Erythroblast (primary cell): ENCODE measurements around the gene ADARB1.

Experiments
- DNase-seq, 2 experiments: peaks; one replicate each; lab custom pipeline; 2025; lab: John Stamatoyannopoulos, UW
- GATA1 ChIP-seq: IDR thresholded peaks from 2 replicates; pipeline ENCODE4 v1.6.1; 2011; ENCODE audit warnings: low read depth, mild to moderate bottlenecking, control low read depth, low read length, moderate library complexity
- POLR2A ChIP-seq: IDR thresholded peaks from 2 replicates; pipeline ENCODE4 v1.6.1; 2011; ENCODE audit warnings: mild to moderate bottlenecking, low read length

Gene ADARB1

GRCh38 chr21:45158491-45159423 lies 84.4 kb downstream of the ADARB1 start:
- DNase-seq, result no peak
- TF ChIP-seq GATA1 (no peak), POLR2A (no peak)

- no peak for DNase-seq
- TF ChIP-seq GATA1 (no peak), POLR2A (no peak)
Measured at GRCh38 chr21:45160198-45160597, 85.8 kb downstream of the ADARB1 start.

GRCh38 chr21:45161038-45161945 lies 86.9 kb downstream of the ADARB1 start:
- DNase-seq, result no peak
- TF ChIP-seq POLR2A, result no peak
- TF ChIP-seq GATA1, result no peak

- TF ChIP-seq GATA1 (no peak), POLR2A (no peak)
- no peak for DNase-seq
Measured at GRCh38 chr21:45162115-45162514, 87.7 kb downstream of the ADARB1 start.

- DNase-seq, result no peak
- TF ChIP-seq POLR2A (no peak), GATA1 (no peak)
Measured at GRCh38 chr21:45162809-45163208, 88.4 kb downstream of the ADARB1 start.

GRCh38 chr21:45163413-45164123 lies 89.2 kb downstream of the ADARB1 start:
- no peak for DNase-seq
- TF ChIP-seq GATA1, result no peak
- TF ChIP-seq POLR2A, result no peak

GRCh38 chr21:45164124-45164511 lies 89.7 kb downstream of the ADARB1 start:
- TF ChIP-seq POLR2A (no peak), GATA1 (no peak)
- DNase-seq, result no peak

GRCh38 chr21:45164838-45165237 lies 90.5 kb downstream of the ADARB1 start:
- DNase-seq, result no peak
- no peak for TF ChIP-seq POLR2A
- no peak for TF ChIP-seq GATA1

- TF ChIP-seq POLR2A, result no peak
- no peak for TF ChIP-seq GATA1
- no peak for DNase-seq
Measured at GRCh38 chr21:45166931-45167330, 92.6 kb downstream of the ADARB1 start.

GRCh38 chr21:45167796-45168222 lies 93.4 kb downstream of the ADARB1 start:
- peak in 1 of 2 experiments; percentile 32 for DNase-seq
- TF ChIP-seq GATA1 (no peak), POLR2A (no peak)

GRCh38 chr21:45168522-45168921 lies 94.1 kb downstream of the ADARB1 start:
- no peak for DNase-seq
- TF ChIP-seq POLR2A, result no peak
- TF ChIP-seq GATA1, result no peak

GRCh38 chr21:45169001-45169400 lies 94.6 kb downstream of the ADARB1 start:
- DNase-seq, result peak in 1 of 2 experiments; percentile 22

GRCh38 chr21:45169682-45170081 lies 95.3 kb downstream of the ADARB1 start:
- TF ChIP-seq GATA1, result no peak
- TF ChIP-seq POLR2A, result no peak
- DNase-seq, result no peak

More at GRCh38 chr21:45169001-45169400, 94.6 kb downstream of the ADARB1 start:
- TF ChIP-seq GATA1 (no peak), POLR2A (no peak)
